Choroid plexus epithelial cell (primary cell): ENCODE measurements around the gene BMP7.

Source experiments
- DNase-seq: peaks from one replicate; pipeline ENCODE4 v3.0.0-alpha.2; 2010; ENCODE audit warnings: low read depth
- H3K4me3 ChIP-seq: 2 replicates; pipeline ENCODE4 v1.5.1; 2011; ENCODE audit warnings: low read depth, mild to moderate bottlenecking, control low read depth, low read length, moderate library complexity
- TF ChIP-seq, protein P1 (sequence below): conservative IDR thresholded peaks from 2 replicates; pipeline ENCODE4 v1.5.1; 2011; ENCODE audit warnings: low read depth, mild to moderate bottlenecking, control low read depth, inconsistent platforms, low read length, moderate library complexity

The BMP7 gene

DNA sequence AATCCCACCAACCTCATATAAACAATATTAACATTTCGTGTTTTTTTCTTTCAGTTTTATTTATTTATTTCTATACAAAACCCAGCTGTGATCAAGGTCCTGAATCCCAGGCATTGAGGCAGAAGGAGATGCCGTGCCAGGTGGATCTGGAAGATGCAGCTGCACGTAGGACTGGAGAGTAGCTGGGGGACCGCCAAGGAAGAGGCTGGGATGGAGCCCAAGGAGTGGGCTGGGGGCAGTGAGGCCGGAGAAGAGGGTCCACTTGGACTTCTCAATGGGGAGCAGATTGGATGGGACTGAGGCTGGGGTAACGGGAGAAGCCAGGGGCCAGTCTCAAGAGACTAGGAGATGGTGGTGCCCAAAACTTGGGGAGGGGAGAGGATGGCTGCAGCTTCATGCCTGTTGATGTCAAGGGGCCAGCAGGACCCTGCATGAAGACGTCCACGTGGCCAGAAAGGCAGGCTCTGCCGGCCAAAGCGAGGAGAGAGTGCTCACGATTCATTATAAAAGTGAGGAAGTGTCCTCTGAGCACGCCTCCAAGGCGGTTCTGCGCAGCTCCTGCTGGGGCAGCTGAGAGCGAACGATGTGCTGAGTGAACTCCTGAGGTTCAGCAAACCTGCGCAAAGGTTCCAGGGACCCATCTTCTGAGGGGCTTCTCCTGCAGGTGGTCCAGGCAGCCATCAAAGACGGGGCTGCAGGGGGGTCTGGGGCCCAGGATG, 110.3 kb downstream of the BMP7 start:
- TF ChIP-seq, protein P1, sequence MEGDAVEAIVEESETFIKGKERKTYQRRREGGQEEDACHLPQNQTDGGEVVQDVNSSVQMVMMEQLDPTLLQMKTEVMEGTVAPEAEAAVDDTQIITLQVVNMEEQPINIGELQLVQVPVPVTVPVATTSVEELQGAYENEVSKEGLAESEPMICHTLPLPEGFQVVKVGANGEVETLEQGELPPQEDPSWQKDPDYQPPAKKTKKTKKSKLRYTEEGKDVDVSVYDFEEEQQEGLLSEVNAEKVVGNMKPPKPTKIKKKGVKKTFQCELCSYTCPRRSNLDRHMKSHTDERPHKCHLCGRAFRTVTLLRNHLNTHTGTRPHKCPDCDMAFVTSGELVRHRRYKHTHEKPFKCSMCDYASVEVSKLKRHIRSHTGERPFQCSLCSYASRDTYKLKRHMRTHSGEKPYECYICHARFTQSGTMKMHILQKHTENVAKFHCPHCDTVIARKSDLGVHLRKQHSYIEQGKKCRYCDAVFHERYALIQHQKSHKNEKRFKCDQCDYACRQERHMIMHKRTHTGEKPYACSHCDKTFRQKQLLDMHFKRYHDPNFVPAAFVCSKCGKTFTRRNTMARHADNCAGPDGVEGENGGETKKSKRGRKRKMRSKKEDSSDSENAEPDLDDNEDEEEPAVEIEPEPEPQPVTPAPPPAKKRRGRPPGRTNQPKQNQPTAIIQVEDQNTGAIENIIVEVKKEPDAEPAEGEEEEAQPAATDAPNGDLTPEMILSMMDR, result no peak
- H3K4me3 ChIP-seq, result no peak overlapping the region
- DNase-seq, result no peak

DNA sequence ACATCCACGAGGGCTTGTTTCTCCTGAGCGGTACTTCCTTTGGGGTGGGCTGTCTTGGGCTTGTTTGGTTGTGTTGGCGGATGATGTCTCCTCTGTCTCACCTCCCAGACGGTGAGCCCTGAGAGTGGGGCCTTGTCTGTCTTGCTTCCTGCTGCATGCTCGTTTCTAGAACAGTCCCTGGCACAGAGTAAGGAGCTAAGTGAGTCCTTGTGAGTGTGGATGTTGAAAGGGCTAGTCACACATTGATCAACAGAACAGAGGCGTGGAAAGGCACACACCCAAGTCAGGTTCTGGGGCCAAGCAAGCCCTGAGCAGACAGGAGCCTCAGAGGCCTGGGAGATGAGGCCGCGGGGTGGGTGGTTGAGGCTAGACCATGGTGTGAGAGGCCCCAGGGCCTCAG, 111.0 kb downstream of the BMP7 start:
- H3K4me3 ChIP-seq, result no peak overlapping the region
- DNase-seq, result no peak
- TF ChIP-seq, protein P1, result no peak

DNA sequence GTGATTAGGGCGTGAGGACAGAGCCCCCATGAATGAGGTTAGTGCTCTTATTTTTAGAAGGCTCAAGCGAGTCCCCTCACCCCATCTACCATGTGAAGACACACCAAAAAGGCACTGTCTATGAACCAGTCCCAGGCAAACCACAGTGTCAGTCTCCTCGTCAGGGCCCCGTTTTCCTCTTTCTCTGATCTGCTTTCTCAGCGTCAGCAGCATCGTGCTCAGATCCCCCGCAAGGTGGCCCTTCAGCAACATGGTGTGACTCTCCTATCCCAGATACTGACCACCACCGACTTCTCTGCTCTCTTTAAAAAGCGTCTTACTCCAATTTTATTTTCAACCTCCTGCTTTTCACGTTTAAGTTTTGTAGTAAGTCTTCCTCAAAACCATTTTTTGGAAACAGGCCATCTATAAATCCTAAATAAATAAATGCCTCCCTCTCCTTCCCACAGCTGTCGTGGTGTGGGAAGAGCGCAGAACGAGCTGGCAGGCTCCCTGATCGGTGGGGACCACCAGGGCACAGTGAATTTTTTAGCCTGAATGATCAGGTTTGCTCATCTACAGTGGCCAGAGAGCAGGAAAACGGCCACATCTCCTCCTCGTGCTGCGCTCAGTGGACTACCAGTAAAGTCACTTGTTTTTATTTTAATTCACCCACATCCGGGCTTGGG, 113.1 kb downstream of the BMP7 start:
- no peak for DNase-seq
- TF ChIP-seq, protein P1, result no peak
- H3K4me3 ChIP-seq, result no peak overlapping the region

DNA sequence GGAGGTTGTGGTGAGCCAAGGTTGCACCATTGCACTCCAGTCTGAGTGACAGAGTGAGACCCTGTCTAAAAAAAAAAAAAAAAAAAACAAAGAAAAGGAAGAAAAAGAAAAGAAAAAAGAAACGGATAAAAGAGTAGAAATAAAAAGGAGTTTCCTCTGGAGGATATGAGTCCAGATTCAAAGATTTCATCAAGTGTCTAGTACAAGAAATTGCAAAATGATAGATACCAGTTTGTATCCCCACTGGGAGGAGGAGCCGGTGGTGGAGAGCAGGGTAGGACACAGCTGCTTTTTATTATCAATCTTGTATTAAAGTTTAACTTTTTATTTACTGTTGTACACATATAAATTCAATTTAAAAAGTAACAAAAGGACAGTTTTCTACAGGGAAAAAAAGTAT, 113.9 kb downstream of the BMP7 start:
- no peak overlapping the region for H3K4me3 ChIP-seq
- TF ChIP-seq, protein P1, result no peak
- no peak for DNase-seq

DNA sequence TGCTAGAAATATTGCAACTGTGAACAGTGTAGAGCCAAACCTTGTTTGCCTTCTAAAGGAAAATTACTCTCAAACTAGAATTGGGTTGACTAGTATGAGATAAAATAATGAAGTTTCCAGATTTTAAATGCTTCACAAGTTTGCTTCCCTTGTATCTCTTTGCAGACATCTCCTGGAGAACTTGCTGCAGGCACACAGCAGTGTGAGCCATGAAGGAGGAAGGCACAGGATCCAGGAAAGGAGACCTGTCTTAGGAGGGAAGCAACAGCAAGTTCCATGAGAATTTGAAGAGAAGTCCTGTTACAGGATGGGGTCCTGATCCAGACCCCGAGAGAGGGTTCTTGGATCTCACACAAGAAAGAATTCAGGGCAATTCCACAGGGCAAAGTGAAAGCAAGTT, 115.9 kb downstream of the BMP7 start:
- DNase-seq, result no peak
- TF ChIP-seq, protein P1, result no peak

DNA sequence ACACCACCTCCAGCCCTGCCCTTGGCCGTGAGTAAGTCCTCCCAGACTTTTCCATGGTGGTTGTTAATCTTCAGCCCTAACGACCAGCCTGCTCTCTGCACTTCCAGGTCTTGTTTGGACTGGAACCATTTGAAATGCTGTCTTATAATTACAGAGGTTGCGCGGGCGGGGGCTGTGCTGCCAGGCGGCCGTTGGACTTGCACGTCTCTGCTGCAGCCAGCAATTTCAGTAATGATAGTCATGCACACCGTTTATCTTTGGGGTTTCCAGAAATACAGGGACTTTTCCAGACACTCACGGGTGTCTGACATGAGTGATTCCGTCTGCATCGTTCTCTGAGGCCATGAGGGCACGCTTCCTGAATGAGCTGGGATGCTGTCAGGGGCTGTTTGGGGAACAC, 118.2 kb downstream of the BMP7 start:
- no peak for DNase-seq
- TF ChIP-seq, protein P1, result no peak
- no peak overlapping the region for H3K4me3 ChIP-seq

More for the DNA sequence above, 115.9 kb downstream of the BMP7 start:
- H3K4me3 ChIP-seq, result no peak overlapping the region

DNA sequence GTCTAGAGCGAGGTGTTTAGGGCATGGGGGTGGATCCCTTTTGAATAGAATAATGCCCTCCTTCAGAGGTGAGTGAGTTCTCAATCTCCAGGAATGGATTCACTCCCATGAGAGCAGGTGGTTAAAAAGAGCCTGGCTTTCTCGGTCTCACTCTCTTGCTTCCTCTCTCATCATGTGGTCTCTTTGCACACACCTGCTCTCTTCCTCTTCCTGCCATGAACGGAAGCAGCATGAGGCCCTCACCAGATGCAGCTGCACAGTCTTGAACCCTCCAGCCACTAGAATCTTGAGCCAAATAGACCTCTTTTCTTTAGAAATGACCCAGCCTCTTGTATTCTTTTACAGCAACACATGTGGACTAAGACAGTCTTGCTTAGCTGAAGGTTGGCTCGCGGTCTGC, 119.3 kb downstream of the BMP7 start:
- no peak overlapping the region for H3K4me3 ChIP-seq
- no peak for DNase-seq
- TF ChIP-seq, protein P1, result no peak
